Lower lobe of right lung (tissue), 2 donors: ENCODE data around the gene PLEKHG4B. TPM values are rescaled to one million over a fixed set of nuclear protein-coding genes. Genes with fewer than 3 reads are reported as not detected.

Experiments
- ATAC-seq, 2 donors: fragments of 200-7000 bp; cut with Tn5 transposase; one replicate each; pipeline ENCODE4 v1.9.1; 2020 to 2022; ENCODE audit warnings: mild to moderate bottlenecking in 2 of 2, moderate library complexity in 2 of 2
- DNase-seq: peaks from one replicate; pipeline ENCODE4 v3.0.0-alpha.2; 2020
- H3K27ac ChIP-seq: fragments of 200-600 bp; one replicate; pipeline ENCODE4 v1.8.0; 2022
- H3K27me3 ChIP-seq: fragments of 200-600 bp; one replicate; pipeline ENCODE4 v1.8.0; 2022; ENCODE audit warnings: low read depth
- H3K36me3 ChIP-seq: fragments of 200-600 bp; one replicate; pipeline ENCODE4 v1.8.0; 2022; ENCODE audit warnings: mild to moderate bottlenecking
- H3K4me1 ChIP-seq: fragments of 200-600 bp; one replicate; pipeline ENCODE4 v1.8.0; 2022
- H3K4me3 ChIP-seq: fragments of 200-600 bp; one replicate; pipeline ENCODE4 v1.8.0; 2022; ENCODE audit warnings: mild to moderate bottlenecking
- H3K9me3 ChIP-seq: fragments of 200-600 bp; one replicate; pipeline ENCODE4 v1.8.0; 2022
- intact Hi-C: fragments of 100-400 bp; cut with DNase I; formaldehyde crosslinking; loops from one replicate; pipeline ENCODE4 v1.11.0; 2022
- total RNA-seq: library from RNA; stranded (reverse); fragmentation: NEBNext Ultra II Directional; extraction: Animal tissue kit (Norgen Biotek cat#: 25700); gene quantifications from one replicate; pipeline ENCODE4 v1.2.1, GENCODE V29; 2021
- TF ChIP-seq, protein P1 (sequence below): fragments of 200-600 bp; IDR thresholded peaks from one replicate; pipeline ENCODE4 v1.8.0; 2022; ENCODE audit warnings: antibody characterized with exemption, mild to moderate bottlenecking
- donor health status: DM: no; HTN: yes; CAD: no; lungs with severe emphysema.

PLEKHG4B gene
- total RNA-seq, 1 donor from 2014 or later = 2.7 TPM

DNA sequence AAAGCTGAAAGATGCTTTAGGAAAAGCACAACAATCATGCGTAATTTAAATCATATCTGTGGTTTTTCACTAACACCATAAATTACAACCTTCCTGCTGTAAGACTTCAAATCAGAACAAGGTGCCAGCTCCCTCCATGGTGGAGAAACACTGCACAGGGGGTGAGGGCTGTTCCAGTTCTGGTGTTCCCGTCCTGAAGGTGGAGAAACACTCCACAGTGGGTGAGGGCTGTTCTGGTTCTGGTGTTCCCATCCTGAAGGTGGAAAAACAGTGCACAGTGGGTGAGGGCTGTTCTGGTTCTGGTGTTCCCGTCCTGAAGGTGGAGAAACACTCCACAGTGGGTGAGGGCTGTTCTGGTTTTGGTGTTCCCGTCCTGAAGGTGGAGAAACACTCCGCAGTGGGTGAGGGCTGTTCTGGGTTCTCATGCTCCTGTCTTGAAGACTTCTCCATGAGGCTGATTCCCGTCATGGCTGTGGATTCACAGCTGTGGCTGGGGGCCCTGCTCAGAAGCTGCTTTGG, 12.9 kb downstream of the PLEKHG4B start:
- ATAC-seq (no peak), DNase-seq (no peak)
- intact Hi-C loops = no loop called here
- Histone ChIP-seq H3K9me3 (no peaks in the 10 kb centered on the region), H3K27me3 (no peaks in the 10 kb centered on the region), H3K27ac (no peak overlapping the region), H3K36me3 (no peaks in the 10 kb centered on the region), H3K4me3 (no peak overlapping the region), H3K4me1 (no peaks in the 10 kb centered on the region)
- TF ChIP-seq, protein P1, sequence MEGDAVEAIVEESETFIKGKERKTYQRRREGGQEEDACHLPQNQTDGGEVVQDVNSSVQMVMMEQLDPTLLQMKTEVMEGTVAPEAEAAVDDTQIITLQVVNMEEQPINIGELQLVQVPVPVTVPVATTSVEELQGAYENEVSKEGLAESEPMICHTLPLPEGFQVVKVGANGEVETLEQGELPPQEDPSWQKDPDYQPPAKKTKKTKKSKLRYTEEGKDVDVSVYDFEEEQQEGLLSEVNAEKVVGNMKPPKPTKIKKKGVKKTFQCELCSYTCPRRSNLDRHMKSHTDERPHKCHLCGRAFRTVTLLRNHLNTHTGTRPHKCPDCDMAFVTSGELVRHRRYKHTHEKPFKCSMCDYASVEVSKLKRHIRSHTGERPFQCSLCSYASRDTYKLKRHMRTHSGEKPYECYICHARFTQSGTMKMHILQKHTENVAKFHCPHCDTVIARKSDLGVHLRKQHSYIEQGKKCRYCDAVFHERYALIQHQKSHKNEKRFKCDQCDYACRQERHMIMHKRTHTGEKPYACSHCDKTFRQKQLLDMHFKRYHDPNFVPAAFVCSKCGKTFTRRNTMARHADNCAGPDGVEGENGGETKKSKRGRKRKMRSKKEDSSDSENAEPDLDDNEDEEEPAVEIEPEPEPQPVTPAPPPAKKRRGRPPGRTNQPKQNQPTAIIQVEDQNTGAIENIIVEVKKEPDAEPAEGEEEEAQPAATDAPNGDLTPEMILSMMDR = no peak

DNA sequence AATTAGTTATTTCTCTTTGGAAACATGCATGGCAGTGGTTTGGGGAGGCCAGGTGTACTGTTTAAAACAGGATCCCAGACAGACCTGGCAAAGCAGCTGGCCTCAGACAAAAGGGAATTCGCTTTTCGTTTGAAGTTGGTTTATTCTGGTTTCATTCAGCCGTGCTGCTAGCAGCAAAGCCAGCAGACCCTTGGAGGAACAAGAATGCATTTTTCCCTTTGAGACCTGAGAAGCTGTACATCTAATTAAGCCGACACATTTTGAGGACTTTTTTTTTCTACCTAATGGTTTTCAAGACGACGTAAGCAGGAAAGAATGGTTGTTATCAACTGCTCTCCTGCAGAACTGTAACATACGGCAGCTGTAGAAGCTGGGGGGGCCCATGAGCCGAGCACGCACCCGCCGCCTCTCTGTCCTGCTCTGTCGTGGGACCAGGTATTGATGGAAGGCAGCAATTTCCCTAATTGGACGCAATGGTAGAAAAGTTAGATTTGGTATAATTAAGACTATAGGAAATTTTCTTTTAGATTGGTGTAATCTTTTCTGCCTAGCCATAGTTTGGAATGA, 13.6 kb downstream of the PLEKHG4B start:
- ATAC-seq (no peak), DNase-seq (no peak)
- intact Hi-C loops = no loop called here
- no peaks in the 10 kb centered on the region for H3K4me1 ChIP-seq
- no peaks in the 10 kb centered on the region for H3K9me3 ChIP-seq
- no peak overlapping the region for H3K4me3 ChIP-seq
- H3K27me3 ChIP-seq = no peaks in the 10 kb centered on the region
- H3K36me3 ChIP-seq = no peaks in the 10 kb centered on the region
- H3K27ac ChIP-seq = no peak overlapping the region
- TF ChIP-seq, protein P1 = no peak

DNA sequence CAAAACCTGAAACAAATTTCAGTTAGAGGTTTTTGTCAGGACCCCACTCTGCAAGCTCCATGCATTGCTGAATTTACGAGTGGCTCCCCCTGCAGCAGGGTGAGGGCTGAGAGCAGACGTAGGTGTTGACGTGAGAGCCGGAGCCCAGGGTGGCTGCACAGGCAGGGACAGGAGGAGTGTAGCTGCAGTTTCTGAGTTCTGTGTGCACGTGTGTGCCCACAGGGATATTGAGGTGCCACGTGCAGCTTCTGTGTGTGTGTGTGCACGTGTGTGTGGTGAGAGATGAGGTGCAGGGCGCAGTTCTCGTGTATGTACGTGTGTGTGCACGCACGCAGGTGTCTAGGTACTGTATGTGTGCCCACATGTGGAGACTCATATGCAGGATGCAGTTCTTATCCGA, 14.6 kb downstream of the PLEKHG4B start:
- Histone ChIP-seq H3K27me3 (no peaks in the 10 kb centered on the region), H3K36me3 (no peaks in the 10 kb centered on the region), H3K9me3 (no peaks in the 10 kb centered on the region), H3K4me1 (no peaks in the 10 kb centered on the region), H3K27ac (no peak overlapping the region), H3K4me3 (no peak overlapping the region)
- intact Hi-C loops = no loop called here
- TF ChIP-seq, protein P1 = no peak
- no peak for ATAC-seq
- no peak for DNase-seq

DNA sequence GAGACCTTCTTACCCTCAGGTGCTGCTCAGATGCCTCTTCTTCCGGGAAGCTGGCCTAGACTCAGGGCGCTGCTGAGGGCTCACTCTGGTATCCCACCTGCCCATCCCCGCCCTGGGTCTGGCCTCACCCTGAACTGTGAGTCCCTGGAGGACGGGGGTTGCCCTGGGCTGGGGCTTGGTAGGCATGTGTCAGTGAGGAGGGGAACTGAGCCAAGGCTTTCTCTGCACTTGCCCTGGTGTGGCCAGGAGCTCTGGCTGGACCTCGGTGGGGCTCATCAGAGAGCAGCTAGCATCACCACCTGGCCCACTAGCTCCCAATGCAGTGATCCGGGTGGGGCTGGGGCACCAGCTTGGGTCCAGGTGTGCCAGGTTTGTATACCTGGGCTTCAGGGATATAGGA, 15.6 kb downstream of the PLEKHG4B start:
- Histone ChIP-seq H3K4me1 (no peaks in the 10 kb centered on the region), H3K36me3 (no peaks in the 10 kb centered on the region), H3K9me3 (no peaks in the 10 kb centered on the region), H3K27me3 (no peaks in the 10 kb centered on the region), H3K27ac (no peak overlapping the region), H3K4me3 (no peak overlapping the region)
- no peak for DNase-seq
- ATAC-seq = no peak
- intact Hi-C loops = no loop called here
- TF ChIP-seq, protein P1 = no peak

DNA sequence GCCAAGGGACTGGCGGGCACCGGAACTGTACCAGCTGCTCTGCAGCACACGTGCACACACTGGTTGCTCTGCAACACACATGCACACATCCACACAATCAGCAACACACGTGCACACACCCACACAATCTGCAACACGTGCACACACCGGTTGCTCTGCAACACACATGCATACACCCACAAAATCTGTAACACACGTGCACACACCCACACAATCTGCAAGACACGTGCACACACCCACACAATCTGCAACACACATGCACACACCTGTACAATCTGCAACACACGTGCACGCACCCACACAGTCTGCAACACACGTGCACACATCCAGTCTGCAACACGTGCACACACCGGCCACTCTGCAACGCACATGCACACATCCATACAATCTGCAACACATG, 17.9 kb downstream of the PLEKHG4B start:
- Histone ChIP-seq H3K9me3 (no peaks in the 10 kb centered on the region), H3K27me3 (no peaks in the 10 kb centered on the region), H3K27ac (no peak overlapping the region), H3K4me1 (no peaks in the 10 kb centered on the region), H3K4me3 (no peak overlapping the region), H3K36me3 (no peaks in the 10 kb centered on the region)
- intact Hi-C loops = no loop called here
- TF ChIP-seq, protein P1 = no peak
- DNase-seq = no peak
- no peak for ATAC-seq
